ENCODE measurements around the gene CLDN14. TPM values are rescaled to one million over a fixed set of nuclear protein-coding genes. Genes with fewer than 3 reads are reported as not detected.

The CLDN14 gene
- total RNA-seq, 4 donors from 2014 or later: not detected

- DNase-seq (ENCODE audit: low spot score) (no peak), ATAC-seq (ENCODE audit: low FRiP score) (no peak)
- TF ChIP-seq CTCF (IDR thresholded peaks at IDR 0.05): no peak
These were observed 57.4 kb downstream of the CLDN14 start for GRCh38 chr21:36422279-36423098.

- no peak for DNase-seq (ENCODE audit: low spot score)
- ATAC-seq (ENCODE audit: low FRiP score): no peak
- TF ChIP-seq CTCF (IDR thresholded peaks at IDR 0.05): no peak
These were observed 59.2 kb downstream of the CLDN14 start for GRCh38 chr21:36420571-36421339.

- TF ChIP-seq CTCF (IDR thresholded peaks at IDR 0.05): no peak
- DNase-seq (ENCODE audit: low spot score) (no peak), ATAC-seq (ENCODE audit: low FRiP score) (peak; percentile 82)
These were observed 59.9 kb downstream of the CLDN14 start for GRCh38 chr21:36419996-36420395.

- no peak for TF ChIP-seq CTCF (IDR thresholded peaks at IDR 0.05)
- ATAC-seq (ENCODE audit: low FRiP score): no peak
- DNase-seq (ENCODE audit: low spot score): no peak
These were observed 60.7 kb downstream of the CLDN14 start for GRCh38 chr21:36419241-36419640.

GRCh38 chr21:36415375-36415774 lies 64.5 kb downstream of the CLDN14 start:
- DNase-seq (ENCODE audit: low spot score) (no peak), ATAC-seq (ENCODE audit: low FRiP score) (no peak)
- no peak for TF ChIP-seq CTCF (IDR thresholded peaks at IDR 0.05)

GRCh38 chr21:36412916-36413315 lies 67.0 kb downstream of the CLDN14 start:
- DNase-seq (ENCODE audit: low spot score) (no peak), ATAC-seq (ENCODE audit: low FRiP score) (no peak)
- no peak for TF ChIP-seq CTCF (IDR thresholded peaks at IDR 0.05)

Data from omental fat pad (tissue), 4 donors.